Psoas muscle (tissue), 8 donors: ENCODE data around the gene KRT83. TPM values are rescaled to one million over a fixed set of nuclear protein-coding genes. Genes with fewer than 3 reads are reported as not detected.
"Not testable (repeated sequence)": the region's sequence is repeated elsewhere in the genome, so short reads cannot be mapped to it uniquely, and the experiment has no call there.

Experiments used
- ATAC-seq, 4 donors: fragments of 200-7000 bp; cut with Tn5 transposase; one replicate each; pipeline ENCODE4 v1.9.1; 2020; ENCODE audit warnings: moderate library complexity in 3 of 4, mild to moderate bottlenecking in 2 of 4
- DNase-seq, 2 donors: peaks; one replicate each; pipeline ENCODE4 v3.0.0-alpha.2; 2020
- H3K27ac ChIP-seq: fragments of 200-600 bp; one replicate; pipeline ENCODE4 v1.8.0; 2022
- H3K27me3 ChIP-seq, 3 donors: fragments of 200-600 bp in 1 of 3; one replicate each; pipeline versions ENCODE4 v1.6.1 to v1.8.0; 2013 to 2022; ENCODE audit warnings: low read length in 2 of 3, mild to moderate bottlenecking in 2 of 3, moderate library complexity in 1 of 3; ENCODE audit not compliant: insufficient read depth in 3 of 3
- H3K36me3 ChIP-seq, 2 donors: fragments of 200-600 bp in 1 of 2; one replicate each; pipeline versions ENCODE4 v1.6.1 to v1.8.0; 2013 to 2022; ENCODE audit warnings: low read depth in 1 of 2, mild to moderate bottlenecking in 1 of 2, moderate library complexity in 1 of 2; ENCODE audit not compliant: insufficient read depth in 1 of 2
- H3K4me1 ChIP-seq: fragments of 200-600 bp; one replicate; pipeline ENCODE4 v1.8.0; 2022
- H3K4me3 ChIP-seq: fragments of 200-600 bp; one replicate; pipeline ENCODE4 v1.8.0; 2022; ENCODE audit warnings: mild to moderate bottlenecking
- H3K9me3 ChIP-seq: fragments of 200-600 bp; one replicate; pipeline ENCODE4 v1.8.0; 2022
- WGBS, 3 donors: extraction: QIAGEN DNeasy Blood & Tissue Kit; methylation state at CpG; one replicate each; pipeline versions ENCODE4 v1.1.6 to v1.1.7; 2013; 5-methylcytosine and 5-hydroxymethylcytosine counted together
- intact Hi-C, 2 donors: fragments of 100-400 bp; cut with DNase I; formaldehyde crosslinking; loops; one replicate each; pipeline versions ENCODE4 v1.11.0 to v1.14.2; 2022
- polyA plus RNA-seq, 3 donors: library from polyadenylated mRNA; stranded (reverse); fragments of 200-250 nt; gene quantifications; one replicate each; pipeline ENCODE4 v1.2.3, GENCODE V29; 2013
- total RNA-seq, 4 donors: library from RNA; stranded (reverse); fragmentation: NEBNext Ultra II Directional in 2 of 4; extraction: Animal tissue kit (Norgen Biotek cat#: 25700) in 2 of 4; gene quantifications; one replicate each; pipeline versions ENCODE4 v1.2.1 to v1.2.4, GENCODE V29; 2021 to 2023
- TF ChIP-seq, protein P1 (sequence below): fragments of 200-600 bp; IDR thresholded peaks from one replicate; pipeline ENCODE4 v1.8.0; 2022; ENCODE audit warnings: antibody characterized with exemption
- donor health status: healthy with polysubstance abuse.
- donor health status: DM: no; HTN: no; CAD: no; lungs with moderate emphysema.
- donor health status: Bipolar disorder and iron deficiency.
- donor health status: healthy.
- donor health status: DM: yes; HTN: yes; CAD: no.
- donor health status: DM: no; HTN: no; CAD: no.
- donor health status: DM: no; HTN: no; CAD: no.
- donor health status: DM: yes; HTN: yes; CAD: no.

Gene KRT83
- total and polyA plus RNA-seq, 7 donors: not detected

DNA sequence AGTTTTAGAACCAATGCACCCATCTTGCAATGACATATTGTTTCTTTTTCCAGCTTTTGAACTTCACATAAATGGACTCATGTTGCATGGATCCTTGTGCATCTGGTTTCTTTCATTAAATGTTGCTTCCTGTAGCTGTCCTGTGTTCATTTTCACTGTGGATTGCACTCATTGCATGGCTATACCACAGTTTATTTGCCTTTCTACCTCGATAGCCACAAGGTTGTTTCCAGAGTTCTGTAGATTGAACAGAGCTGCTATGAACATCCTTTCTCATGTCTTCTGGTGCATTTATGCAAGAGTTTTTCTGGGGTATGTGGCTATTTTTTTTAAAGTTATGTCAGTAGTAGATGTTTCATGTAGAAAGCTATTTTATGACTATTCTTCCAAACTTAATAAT lies 26.4 kb downstream of the KRT83 start:
- TF ChIP-seq, protein P1, sequence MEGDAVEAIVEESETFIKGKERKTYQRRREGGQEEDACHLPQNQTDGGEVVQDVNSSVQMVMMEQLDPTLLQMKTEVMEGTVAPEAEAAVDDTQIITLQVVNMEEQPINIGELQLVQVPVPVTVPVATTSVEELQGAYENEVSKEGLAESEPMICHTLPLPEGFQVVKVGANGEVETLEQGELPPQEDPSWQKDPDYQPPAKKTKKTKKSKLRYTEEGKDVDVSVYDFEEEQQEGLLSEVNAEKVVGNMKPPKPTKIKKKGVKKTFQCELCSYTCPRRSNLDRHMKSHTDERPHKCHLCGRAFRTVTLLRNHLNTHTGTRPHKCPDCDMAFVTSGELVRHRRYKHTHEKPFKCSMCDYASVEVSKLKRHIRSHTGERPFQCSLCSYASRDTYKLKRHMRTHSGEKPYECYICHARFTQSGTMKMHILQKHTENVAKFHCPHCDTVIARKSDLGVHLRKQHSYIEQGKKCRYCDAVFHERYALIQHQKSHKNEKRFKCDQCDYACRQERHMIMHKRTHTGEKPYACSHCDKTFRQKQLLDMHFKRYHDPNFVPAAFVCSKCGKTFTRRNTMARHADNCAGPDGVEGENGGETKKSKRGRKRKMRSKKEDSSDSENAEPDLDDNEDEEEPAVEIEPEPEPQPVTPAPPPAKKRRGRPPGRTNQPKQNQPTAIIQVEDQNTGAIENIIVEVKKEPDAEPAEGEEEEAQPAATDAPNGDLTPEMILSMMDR: no peak
- Histone ChIP-seq H3K27me3 (peaks cover 0 to 5% (median 5%) of the 10 kb centered on the region in 3 donors), H3K9me3 (no peaks in the 10 kb centered on the region), H3K4me3 (no peak overlapping the region), H3K36me3 (no peaks in the 10 kb centered on the region), H3K4me1 (no peaks in the 10 kb centered on the region), H3K27ac (no peak overlapping the region)
- 52 to 70% (median 60%) methylated on average over 1 of the region's 1 CpG for WGBS, 3 donors
- DNase-seq: no peak
- no peak for ATAC-seq
- intact Hi-C loops: no loop called here

DNA sequence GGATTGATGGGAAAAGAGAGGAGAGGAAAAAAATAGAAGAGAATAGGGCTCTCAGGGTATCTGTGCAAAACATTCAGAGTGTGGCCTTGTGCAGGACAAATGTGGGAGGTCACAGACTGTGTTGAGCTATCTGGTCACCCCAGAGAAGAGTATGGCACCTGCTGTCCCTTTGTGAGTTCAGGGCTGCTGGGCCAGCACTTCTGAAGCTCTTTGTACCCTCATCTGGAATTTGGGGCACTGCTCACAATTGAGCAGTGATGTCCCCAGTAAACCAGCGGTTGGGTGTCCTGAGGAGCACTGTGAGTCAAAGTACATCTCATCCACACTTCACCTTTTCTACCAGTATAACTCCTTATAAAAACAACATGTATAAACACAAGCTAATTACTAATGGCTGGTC lies 27.3 kb downstream of the KRT83 start:
- Histone ChIP-seq H3K27me3 (peaks cover 0 to 5% (median 5%) of the 10 kb centered on the region in 3 donors), H3K27ac (no peak overlapping the region), H3K9me3 (no peaks in the 10 kb centered on the region), H3K36me3 (no peaks in the 10 kb centered on the region), H3K4me1 (no peaks in the 10 kb centered on the region), H3K4me3 (no peak overlapping the region)
- ATAC-seq (no peak), DNase-seq (no peak)
- 84 to 100% (median 84%) methylated on average over 1 of the region's 1 CpG for WGBS, 3 donors
- TF ChIP-seq, protein P1: no peak
- intact Hi-C loops: no loop called here

DNA sequence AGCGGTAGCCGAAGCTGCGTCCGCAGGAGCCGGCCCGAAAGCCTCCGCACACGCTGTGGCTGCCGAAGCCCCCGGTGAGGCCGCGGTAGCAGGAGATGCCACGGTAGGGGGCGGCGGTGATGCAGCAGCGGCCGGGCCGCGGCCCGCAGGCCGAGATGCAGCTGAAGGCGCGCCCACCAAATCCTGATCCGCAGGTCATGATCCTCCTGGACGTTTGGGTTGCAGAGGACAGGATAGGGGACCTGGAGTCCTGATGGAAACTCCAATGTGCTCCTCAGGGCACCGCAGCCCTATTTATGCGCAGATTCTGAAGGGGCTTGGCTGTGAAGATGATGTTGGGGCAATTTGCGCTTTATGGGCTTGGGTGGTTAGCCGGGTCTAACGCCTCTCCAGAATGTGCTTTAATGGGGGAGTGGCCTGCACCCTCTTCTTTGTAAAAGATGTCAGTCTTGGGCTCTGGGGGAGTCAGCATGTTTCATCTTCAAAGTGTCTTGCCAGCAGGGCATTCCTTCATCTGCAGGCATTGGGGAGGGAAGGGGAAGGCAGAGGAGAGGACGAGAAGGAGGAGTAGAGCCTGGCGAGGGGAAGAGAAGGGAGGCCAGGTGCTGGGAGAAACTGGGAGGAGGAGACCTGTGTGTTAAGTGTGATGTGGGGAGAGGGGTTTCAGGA lies 29.8 kb downstream of the KRT83 start, which contains the start of gene KRT81:
TSS of gene KRT81 (minus strand) at position 268 of the 669 bp plus-strand sequence. CDS start at position 199, 69 bp downstream.
- Histone ChIP-seq H3K9me3 (no peaks in the 10 kb centered on the region), H3K27ac (no peak within 1 kb of the TSS), H3K4me1 (no peaks in the 10 kb centered on the region), H3K4me3 (no peak within 1 kb of the TSS), H3K27me3 (peaks cover 0 to 5% (median 5%) of the 10 kb centered on the region in 3 donors), H3K36me3 (no peaks in the 10 kb centered on the region)
- TF ChIP-seq, protein P1: no peak
- intact Hi-C loops: no loop called here
- DNase-seq (no peak), ATAC-seq (no peak)
- WGBS, 3 donors: 58 to 65% (median 60%) methylated on average over 20 to 24 of the region's 32 CpGs

DNA sequence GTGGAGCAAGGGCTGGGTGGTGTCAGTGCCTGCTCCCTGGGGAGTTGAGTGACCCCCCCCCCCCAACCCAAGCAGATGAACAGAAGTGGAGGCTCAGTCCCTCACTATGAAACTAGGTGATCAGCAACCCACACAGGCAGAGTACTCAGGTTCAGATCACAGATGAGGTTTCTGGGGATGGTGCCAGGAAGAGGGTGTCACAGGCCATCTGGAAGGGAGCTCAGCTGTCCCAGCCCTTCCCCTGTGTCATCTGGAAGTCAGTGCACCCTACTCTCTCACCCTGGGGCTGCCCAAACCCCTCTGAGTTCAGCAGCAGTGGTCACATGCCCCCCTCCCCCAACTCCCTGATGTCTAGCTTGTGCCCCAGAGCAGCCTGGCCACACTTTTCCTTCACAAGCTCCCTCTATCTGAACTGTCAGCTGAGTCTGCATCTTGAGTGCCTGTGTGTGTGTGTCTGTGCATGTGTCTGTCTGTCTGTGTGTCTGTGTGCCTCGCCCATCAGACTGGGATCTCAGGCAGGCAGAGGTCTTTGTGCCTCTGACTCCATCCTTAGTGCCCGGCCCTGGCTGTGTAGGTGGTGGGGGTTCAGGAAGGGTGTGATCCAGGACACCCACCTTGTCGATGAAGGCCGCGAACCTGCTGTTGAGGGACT lies 30.6 kb downstream of the KRT83 start:
- H3K4me1 ChIP-seq, H3K36me3 ChIP-seq, intact Hi-C loops, H3K27me3 ChIP-seq, DNase-seq, H3K9me3 ChIP-seq, H3K27ac ChIP-seq, H3K4me3 ChIP-seq: not testable (repeated sequence)
- no CpG with 5 or more reads among the region's 5 CpGs for WGBS, 3 donors
- ATAC-seq: peak in 1 of 4 donors; percentile 42

DNA sequence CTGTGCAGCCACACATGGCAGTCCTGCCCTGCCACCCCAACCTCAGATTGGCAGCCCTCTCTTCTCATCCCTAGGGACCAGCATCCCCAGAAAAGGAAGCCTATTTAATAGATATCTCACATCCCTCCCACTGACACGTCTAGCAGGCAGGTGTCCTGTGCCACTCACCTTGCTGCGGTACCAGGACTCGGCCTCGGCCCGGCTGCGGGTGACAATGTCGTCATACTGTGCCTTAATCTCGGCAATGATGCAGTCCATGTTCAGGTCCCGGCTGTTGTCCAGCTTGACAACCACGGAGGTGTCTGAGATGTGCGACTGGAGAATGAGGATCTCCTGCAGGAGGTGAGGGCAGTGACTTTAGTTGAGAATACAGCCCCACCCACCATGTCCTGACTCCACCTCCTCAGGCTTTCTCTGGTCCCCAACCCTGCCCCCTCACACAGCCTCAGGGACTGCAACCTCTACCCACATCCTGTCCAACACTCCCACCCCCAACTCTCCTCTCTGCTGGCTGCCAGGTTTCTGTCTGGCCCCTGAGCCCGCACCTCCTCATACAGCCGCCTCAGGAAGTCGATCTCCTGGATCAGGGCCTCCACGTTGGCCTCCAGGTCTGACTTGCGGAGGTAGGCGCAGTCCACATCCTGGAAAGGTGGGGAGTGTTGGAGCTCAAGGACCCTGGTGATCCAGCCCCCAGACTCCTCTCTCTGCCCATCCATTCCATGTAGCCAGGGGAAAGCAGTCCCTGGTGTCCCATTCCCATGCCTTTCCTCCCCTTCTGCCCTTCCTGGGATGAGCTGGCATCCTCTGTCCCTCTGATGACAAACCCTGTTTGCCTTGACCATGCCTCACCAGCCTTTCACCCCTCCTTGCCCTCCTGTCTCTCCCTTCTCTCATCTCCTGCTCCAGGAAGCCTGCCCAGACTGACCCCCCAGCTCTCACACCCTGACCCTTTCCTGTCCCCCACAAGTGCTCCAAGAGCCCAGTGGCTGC lies 33.1 kb downstream of the KRT83 start:
- H3K27ac ChIP-seq, H3K27me3 ChIP-seq, H3K9me3 ChIP-seq, ATAC-seq, H3K4me1 ChIP-seq, H3K4me3 ChIP-seq, intact Hi-C loops, H3K36me3 ChIP-seq, DNase-seq: not testable (repeated sequence)
- WGBS, 3 donors: 88 to 92% (median 89%) methylated on average over 17 of the region's 17 CpGs

DNA sequence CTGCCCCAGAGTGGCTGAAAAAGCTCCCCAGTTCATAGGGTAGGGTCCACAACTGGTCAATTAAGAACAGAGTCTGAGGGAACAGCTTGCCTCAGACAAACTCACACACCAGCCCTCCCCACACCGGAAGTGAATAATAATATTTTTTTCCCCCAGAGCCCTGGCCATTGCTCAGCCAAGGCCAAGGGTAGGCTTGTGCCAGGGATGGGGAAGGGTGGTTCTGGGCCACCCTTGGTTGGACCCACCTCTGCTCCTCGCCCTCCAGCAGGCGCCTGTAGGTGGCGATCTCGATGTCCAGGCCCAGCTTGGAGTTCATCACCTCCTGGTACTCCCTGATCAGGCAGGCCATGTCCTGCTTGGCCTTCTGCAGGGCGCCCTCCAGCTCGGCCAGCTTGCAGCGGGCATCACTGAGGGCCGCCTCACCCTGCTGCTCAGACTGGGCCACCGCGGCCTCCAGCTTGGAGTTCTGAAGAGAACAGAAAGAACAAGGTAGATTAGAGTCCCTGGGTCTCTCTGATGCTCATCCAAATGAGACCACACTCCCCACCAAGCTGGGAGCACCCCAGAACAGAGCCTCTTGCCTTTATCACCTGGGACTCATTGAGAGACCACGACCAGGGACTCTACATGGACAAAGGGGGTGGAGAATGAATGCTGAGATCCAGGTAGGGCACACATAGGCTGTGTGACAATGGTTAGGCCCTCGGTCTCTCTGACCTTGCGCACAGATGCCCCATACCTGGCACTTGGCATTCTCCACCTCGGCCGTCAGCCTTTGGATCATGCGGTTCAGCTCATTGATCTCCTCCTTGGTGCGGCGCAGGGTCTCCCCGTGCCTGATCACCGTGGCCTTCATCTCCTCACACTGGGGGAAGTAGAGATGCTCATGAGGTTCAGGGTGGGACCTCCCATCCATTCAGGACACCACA lies 34.1 kb downstream of the KRT83 start:
- ATAC-seq, DNase-seq, H3K27ac ChIP-seq, H3K9me3 ChIP-seq, intact Hi-C loops, H3K27me3 ChIP-seq, H3K36me3 ChIP-seq, H3K4me3 ChIP-seq, H3K4me1 ChIP-seq: not testable (repeated sequence)
- WGBS, 3 donors: 88 to 91% (median 89%) methylated on average over 15 to 21 of the region's 21 CpGs
